ENCODE measurements around the gene PTPRN2.

The PTPRN2 gene

GRCh38 chr7:157656195-157656769 is 931.3 kb downstream of the PTPRN2 start:
- DNase-seq: no peak

- DNase-seq: no peak
These were observed 933.3 kb downstream of the PTPRN2 start for GRCh38 chr7:157654350-157654749.

GRCh38 chr7:157653827-157654207 is 933.8 kb downstream of the PTPRN2 start:
- DNase-seq: no peak

- DNase-seq: no peak
These were observed 934.4 kb downstream of the PTPRN2 start for GRCh38 chr7:157652954-157653826.

GRCh38 chr7:157652161-157652953 is 935.3 kb downstream of the PTPRN2 start:
- no peak for DNase-seq

GRCh38 chr7:157651366-157652160 is 936.1 kb downstream of the PTPRN2 start:
- no peak for DNase-seq

GRCh38 chr7:157650801-157651200 is 936.8 kb downstream of the PTPRN2 start:
- no peak for DNase-seq

GRCh38 chr7:157650131-157650631 is 937.4 kb downstream of the PTPRN2 start:
- no peak for DNase-seq

- no peak for DNase-seq
These were observed 941.1 kb downstream of the PTPRN2 start for GRCh38 chr7:157646551-157646950.

- DNase-seq: no peak
These were observed 942.1 kb downstream of the PTPRN2 start for GRCh38 chr7:157645539-157645938.

GRCh38 chr7:157644946-157645345 is 942.7 kb downstream of the PTPRN2 start:
- DNase-seq: no peak

- DNase-seq: no peak
These were observed 944.1 kb downstream of the PTPRN2 start for GRCh38 chr7:157643525-157643970.

GRCh38 chr7:157641866-157642265 is 945.8 kb downstream of the PTPRN2 start:
- no peak for DNase-seq

GRCh38 chr7:157640144-157640543 is 947.5 kb downstream of the PTPRN2 start:
- no peak for DNase-seq

GRCh38 chr7:157638563-157638962 is 949.1 kb downstream of the PTPRN2 start:
- DNase-seq: no peak

- DNase-seq: no peak
These were observed 950.2 kb downstream of the PTPRN2 start for GRCh38 chr7:157637216-157637949.

- DNase-seq: no peak
These were observed 952.0 kb downstream of the PTPRN2 start for GRCh38 chr7:157635669-157636068.

- no peak for DNase-seq
These were observed 952.5 kb downstream of the PTPRN2 start for GRCh38 chr7:157635148-157635500.

- DNase-seq: no peak
These were observed 953.0 kb downstream of the PTPRN2 start for GRCh38 chr7:157634401-157635147.

- no peak for DNase-seq
These were observed 954.0 kb downstream of the PTPRN2 start for GRCh38 chr7:157633465-157634185.
